PC-3 (cell line): Measurements from ENCODE around the gene NAPG.

Source experiments
- EZH2 ChIP-seq: fragments of 300-600 bp; sonication (generic); IDR thresholded peaks from one replicate; pipeline ENCODE4 v1.6.1; 2017; ENCODE audit warnings: antibody characterized with exemption, mild to moderate bottlenecking, low read length; ENCODE audit not compliant: unreplicated experiment
- TF ChIP-seq, protein P1 (sequence below): fragments of 300-600 bp; sonication (generic); conservative IDR thresholded peaks from 2 replicates; pipeline ENCODE4 v1.5.1; 2017; ENCODE audit warnings: antibody characterized with exemption, low read depth, mild to moderate bottlenecking, low read length

DNA sequence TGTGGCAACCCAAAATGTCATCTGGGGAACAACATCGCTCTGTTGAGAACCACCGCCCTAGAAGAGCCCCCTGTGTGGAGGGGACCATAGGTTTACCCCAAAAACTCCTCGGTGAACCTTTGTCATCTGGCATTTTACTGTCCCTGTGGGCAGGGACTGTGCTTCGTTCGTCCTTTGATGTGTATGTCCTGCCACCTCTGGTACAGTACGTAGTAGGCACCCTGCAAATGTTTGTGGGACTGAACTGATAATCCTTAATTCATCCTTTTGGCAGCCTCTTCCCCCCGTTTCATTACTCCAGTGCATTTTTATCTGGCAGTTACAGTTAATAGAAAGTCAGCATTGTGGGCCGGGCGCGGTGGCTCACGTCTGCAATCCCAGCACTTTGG, 728 bp downstream of the NAPG start:
- TF ChIP-seq, protein P1, sequence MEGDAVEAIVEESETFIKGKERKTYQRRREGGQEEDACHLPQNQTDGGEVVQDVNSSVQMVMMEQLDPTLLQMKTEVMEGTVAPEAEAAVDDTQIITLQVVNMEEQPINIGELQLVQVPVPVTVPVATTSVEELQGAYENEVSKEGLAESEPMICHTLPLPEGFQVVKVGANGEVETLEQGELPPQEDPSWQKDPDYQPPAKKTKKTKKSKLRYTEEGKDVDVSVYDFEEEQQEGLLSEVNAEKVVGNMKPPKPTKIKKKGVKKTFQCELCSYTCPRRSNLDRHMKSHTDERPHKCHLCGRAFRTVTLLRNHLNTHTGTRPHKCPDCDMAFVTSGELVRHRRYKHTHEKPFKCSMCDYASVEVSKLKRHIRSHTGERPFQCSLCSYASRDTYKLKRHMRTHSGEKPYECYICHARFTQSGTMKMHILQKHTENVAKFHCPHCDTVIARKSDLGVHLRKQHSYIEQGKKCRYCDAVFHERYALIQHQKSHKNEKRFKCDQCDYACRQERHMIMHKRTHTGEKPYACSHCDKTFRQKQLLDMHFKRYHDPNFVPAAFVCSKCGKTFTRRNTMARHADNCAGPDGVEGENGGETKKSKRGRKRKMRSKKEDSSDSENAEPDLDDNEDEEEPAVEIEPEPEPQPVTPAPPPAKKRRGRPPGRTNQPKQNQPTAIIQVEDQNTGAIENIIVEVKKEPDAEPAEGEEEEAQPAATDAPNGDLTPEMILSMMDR: no peak
- no peak for TF ChIP-seq EZH2
